H9 (cell line): ENCODE results near the gene GORASP1. TPM values are rescaled to one million over a fixed set of nuclear protein-coding genes. Genes with fewer than 3 reads are reported as not detected.

Experiments used
- DNase-seq: peaks from one replicate; pipeline ENCODE4 v3.0.0-alpha.2; 2017
- H2AFZ ChIP-seq: one replicate; pipeline ENCODE4 v1.6.1; 2013; ENCODE audit warnings: mild to moderate bottlenecking, low read length, control low read depth, moderate library complexity
- H2AK5ac ChIP-seq: 2 replicates; pipeline ENCODE4 v1.6.1; 2013; ENCODE audit warnings: low read length, control low read depth, mixed read lengths; ENCODE audit not compliant: insufficient read length
- H2BK120ac ChIP-seq: one replicate; pipeline ENCODE4 v1.6.1; 2013; ENCODE audit warnings: low read depth, mild to moderate bottlenecking, low read length, control low read depth, inconsistent platforms; ENCODE audit not compliant: poor library complexity, severe bottlenecking
- H2BK12ac ChIP-seq: 2 replicates; pipeline ENCODE4 v1.6.1; 2013; ENCODE audit warnings: low read length, control low read depth, mixed read lengths, low read depth; ENCODE audit not compliant: insufficient read length
- H2BK15ac ChIP-seq: 2 replicates; pipeline ENCODE4 v1.6.1; 2013; ENCODE audit warnings: low read depth, low read length, control low read depth
- H2BK20ac ChIP-seq: one replicate; pipeline ENCODE4 v1.6.1; 2013; ENCODE audit warnings: low read depth, mild to moderate bottlenecking, low read length, control low read depth, inconsistent platforms; ENCODE audit not compliant: poor library complexity, severe bottlenecking
- H2BK5ac ChIP-seq: 2 replicates; pipeline ENCODE4 v1.6.1; 2013; ENCODE audit warnings: low read length, control low read depth, mixed read lengths; ENCODE audit not compliant: insufficient read length
- H3K14ac ChIP-seq: 2 replicates; pipeline ENCODE4 v1.6.1; 2013; ENCODE audit warnings: low read length, control low read depth; ENCODE audit not compliant: insufficient read depth
- H3K18ac ChIP-seq: 2 replicates; pipeline ENCODE4 v1.6.1; 2013; ENCODE audit warnings: low read depth, mild to moderate bottlenecking, mixed read lengths, low read length, control low read depth; ENCODE audit not compliant: insufficient read length
- H3K23ac ChIP-seq: 2 replicates; pipeline ENCODE4 v1.6.1; 2013; ENCODE audit warnings: low read length, control low read depth, mixed read lengths, low read depth; ENCODE audit not compliant: insufficient read length
- H3K23me2 ChIP-seq: 2 replicates; pipeline ENCODE4 v1.6.1; 2013; ENCODE audit warnings: low read depth, mild to moderate bottlenecking, mixed read lengths, low read length, control low read depth; ENCODE audit not compliant: insufficient read length, poor library complexity, severe bottlenecking
- H3K27ac ChIP-seq: 2 replicates; pipeline ENCODE4 v1.5.1; 2013; ENCODE audit warnings: low read length, control low read depth, mixed read lengths, low read depth; ENCODE audit not compliant: insufficient read length
- H3K27me3 ChIP-seq: 2 replicates; pipeline ENCODE4 v1.6.1; 2013; ENCODE audit warnings: low read length, control low read depth, inconsistent platforms; ENCODE audit not compliant: insufficient read depth
- H3K4ac ChIP-seq: 2 replicates; pipeline ENCODE4 v1.6.1; 2013; ENCODE audit warnings: low read depth, mild to moderate bottlenecking, control low read depth, inconsistent platforms, low read length, moderate library complexity
- H3K4me1 ChIP-seq: 2 replicates; pipeline ENCODE4 v1.6.1; 2013; ENCODE audit warnings: low read length, control low read depth, inconsistent platforms; ENCODE audit not compliant: insufficient read depth
- H3K4me2 ChIP-seq: 2 replicates; pipeline ENCODE4 v1.6.1; 2013; ENCODE audit warnings: low read length, control low read depth, mixed read lengths; ENCODE audit not compliant: insufficient read length, insufficient read depth
- H3K56ac ChIP-seq: 2 replicates; pipeline ENCODE4 v1.6.1; 2013; ENCODE audit warnings: low read depth, mild to moderate bottlenecking, mixed read lengths, low read length, control low read depth; ENCODE audit not compliant: insufficient read length
- H3K79me1 ChIP-seq: 2 replicates; pipeline ENCODE4 v1.6.1; 2013; ENCODE audit warnings: low read depth, mild to moderate bottlenecking, moderate library complexity, low read length, control low read depth, inconsistent platforms; ENCODE audit not compliant: insufficient read depth, poor library complexity, severe bottlenecking
- H3K79me2 ChIP-seq: 2 replicates; pipeline ENCODE4 v1.6.1; 2013; ENCODE audit warnings: low read length, control low read depth, inconsistent platforms; ENCODE audit not compliant: insufficient read depth
- H3K9ac ChIP-seq: 2 replicates; pipeline ENCODE4 v1.6.1; 2013; ENCODE audit warnings: low read length, control low read depth, mixed read lengths; ENCODE audit not compliant: insufficient read length; ENCODE audit errors: extremely low read depth
- H3K9me3 ChIP-seq: one replicate; pipeline ENCODE4 v1.6.1; 2013; ENCODE audit warnings: low read depth, low read length, inconsistent platforms; ENCODE audit not compliant: control insufficient read depth
- H3T11ph ChIP-seq: one replicate; pipeline ENCODE4 v1.6.1; 2013; ENCODE audit warnings: mild to moderate bottlenecking, low read length, control low read depth, inconsistent platforms
- H4K20me1 ChIP-seq: one replicate; pipeline ENCODE4 v1.6.1; 2013; ENCODE audit not compliant: control insufficient read depth, insufficient read length, insufficient read depth
- H4K5ac ChIP-seq: 2 replicates; pipeline ENCODE4 v1.6.1; 2013; ENCODE audit warnings: low read depth, mild to moderate bottlenecking, mixed read lengths, low read length, control low read depth; ENCODE audit not compliant: insufficient read length
- H4K8ac ChIP-seq: replicated peaks from 2 replicates; pipeline ENCODE4 v1.6.1; 2013; ENCODE audit warnings: low read length, control low read depth, mixed read lengths, low read depth; ENCODE audit not compliant: insufficient read length
- H4K91ac ChIP-seq: 2 replicates; pipeline ENCODE4 v1.6.1; 2013; ENCODE audit warnings: low read depth, mild to moderate bottlenecking, moderate library complexity, mixed read lengths, low read length, control low read depth; ENCODE audit not compliant: insufficient read length
- H3K27ac Mint-ChIP-seq, 3 experiments: 2 replicates in 2 of 3; 3 replicates in 1 of 3; pipeline ENCODE4 v1.8.0; 2020 to 2021; ENCODE audit warnings: mixed read lengths in 3 of 3, mild to moderate bottlenecking in 1 of 3, moderate library complexity in 1 of 3
- H3K27me3 Mint-ChIP-seq: 2 replicates; pipeline ENCODE4 v1.8.0; 2021; ENCODE audit warnings: low read depth, mild to moderate bottlenecking, moderate library complexity, mixed read lengths
- H3K36me3 Mint-ChIP-seq, 3 experiments: 2 replicates in 2 of 3; 3 replicates in 1 of 3; pipeline ENCODE4 v1.8.0; 2020 to 2021; ENCODE audit warnings: low read depth in 3 of 3, mixed read lengths in 3 of 3; ENCODE audit not compliant: insufficient read depth in 1 of 3
- H3K4me1 Mint-ChIP-seq, 2 experiments: 2 replicates each; pipeline ENCODE4 v1.8.0; 2020; ENCODE audit warnings: mixed read lengths in 2 of 2
- H3K4me3 Mint-ChIP-seq, 2 experiments: 2 replicates in 1 of 2; 3 replicates in 1 of 2; pipeline ENCODE4 v1.8.0; 2020 to 2021; ENCODE audit warnings: mild to moderate bottlenecking in 2 of 2, mixed read lengths in 2 of 2, moderate library complexity in 1 of 2
- H3K9me3 Mint-ChIP-seq, 2 experiments: 2 replicates in 1 of 2; 3 replicates in 1 of 2; pipeline ENCODE4 v1.8.0; 2020; ENCODE audit warnings: mild to moderate bottlenecking in 2 of 2, mixed read lengths in 2 of 2, moderate library complexity in 1 of 2
- CTCF ChIP-seq: fragments of 200-600 bp; sonication (generic); conservative IDR thresholded peaks from 3 replicates; pipeline ENCODE4 v1.8.0; 2021; ENCODE audit warnings: antibody characterized with exemption, mild to moderate bottlenecking
- WGBS: extraction: QIAGEN DNeasy Blood & Tissue Kit; methylation state at CpG from one replicate; pipeline ENCODE4 v1.1.7; 2013; ENCODE audit warnings: missing lambda C conversion rate, low lambda C conversion rate, mixed read lengths; ENCODE audit not compliant: insufficient read length; ENCODE audit errors: extremely low coverage; 5-methylcytosine and 5-hydroxymethylcytosine counted together
- total RNA-seq: library from RNA; stranded (reverse); gene quantifications from 2 replicates; pipeline ENCODE4 v1.2.1, GENCODE V29; 2021

Gene GORASP1
- total RNA-seq, 1 experiment from 2014 or later, result 37.4 TPM

GRCh38 chr3:39125841-39126500, 18.5 kb upstream of the GORASP1 start:
- Histone ChIP-seq H3K79me1 (no peaks in the 10 kb centered on the region), H2BK120ac (no peak overlapping the region), H3K4me2 (no peak overlapping the region), H3K56ac (no peak overlapping the region), H2BK15ac (no peak overlapping the region), H3K23ac (no peak overlapping the region), H2BK12ac (no peak overlapping the region), H3K4ac (no peak overlapping the region), H3K27ac (no peak overlapping the region), H3K18ac (no peak overlapping the region), H3K4me1 (no peaks in the 10 kb centered on the region; the same call in 1 of the 2 replicates), H2BK20ac (no peak overlapping the region), H3K9ac (no peak overlapping the region), H2BK5ac (no peak overlapping the region), H2AFZ (no peak overlapping the region), H3K79me2 (no peaks in the 10 kb centered on the region), H4K20me1 (peaks cover 2% of the 10 kb centered on the region), H3K9me3 (no peaks in the 10 kb centered on the region), H4K5ac (no peak overlapping the region), H3T11ph (no peak overlapping the region), H4K8ac (no peak overlapping the region), H3K14ac (no peak overlapping the region), H3K23me2 (no peaks in the 10 kb centered on the region), H4K91ac (no peak overlapping the region), H3K27me3 (no peaks in the 10 kb centered on the region), H2AK5ac (no peak overlapping the region)
- no CpG with 5 or more reads among the region's 12 CpGs for WGBS
- peaks cover 10% of the 10 kb centered on the region in 2 experiments for H3K4me1 Mint-ChIP-seq
- H3K4me3 Mint-ChIP-seq, result no peak overlapping the region
- no peaks in the 10 kb centered on the region for H3K9me3 Mint-ChIP-seq
- peaks cover 1% of the 10 kb centered on the region; the same call in 1 of the 2 replicates for H3K27me3 Mint-ChIP-seq
- DNase-seq, result no peak
- H3K27ac Mint-ChIP-seq, result no peak overlapping the region; a peak in 1 of 7 replicates
- TF ChIP-seq CTCF, result no peak
- H3K36me3 Mint-ChIP-seq, result no peaks in the 10 kb centered on the region
